Epithelial cell of esophagus (primary cell): ENCODE data around the gene TEX14.
"Not testable (repeated sequence)": the region's sequence is repeated elsewhere in the genome, so short reads cannot be mapped to it uniquely, and the experiment has no call there.

Experiments
- DNase-seq: peaks from one replicate; pipeline ENCODE4 v3.0.0; 2010; ENCODE audit warnings: low read depth
- H3K4me3 ChIP-seq: 2 replicates; pipeline ENCODE4 v1.5.1; 2011; ENCODE audit warnings: mild to moderate bottlenecking, low read length, control low read depth
- CTCF ChIP-seq: IDR thresholded peaks from 2 replicates; pipeline ENCODE4 v1.5.1; 2011; ENCODE audit warnings: low read depth, mild to moderate bottlenecking, low read length, control low read depth, inconsistent platforms; ENCODE audit not compliant: insufficient read depth; ENCODE audit errors: missing control alignments

The TEX14 gene

GRCh38 chr17:58665946-58666857, 25.6 kb downstream of the TEX14 start:
- no peak for TF ChIP-seq CTCF
- H3K4me3 ChIP-seq = peak overlapping the region; percentile 37
- no peak for DNase-seq

- no peak overlapping the region for H3K4me3 ChIP-seq
- DNase-seq = no peak
- no peak for TF ChIP-seq CTCF
Observed at GRCh38 chr17:58664302-58664701, 27.5 kb downstream of the TEX14 start.

GRCh38 chr17:58661499-58661898, 30.3 kb downstream of the TEX14 start:
- H3K4me3 ChIP-seq = no peak overlapping the region
- DNase-seq = no peak
- no peak for TF ChIP-seq CTCF

- no peak overlapping the region for H3K4me3 ChIP-seq
- DNase-seq = no peak
- TF ChIP-seq CTCF = no peak
Observed at GRCh38 chr17:58660621-58661020, 31.2 kb downstream of the TEX14 start.

GRCh38 chr17:58659714-58660084, 32.1 kb downstream of the TEX14 start:
- peak overlapping the region; percentile 48 for H3K4me3 ChIP-seq
- not testable (repeated sequence) for DNase-seq

GRCh38 chr17:58658804-58659713, 32.8 kb downstream of the TEX14 start:
- DNase-seq = peak; percentile 90
- peak overlapping the region; percentile 48 for H3K4me3 ChIP-seq
- no peak for TF ChIP-seq CTCF

GRCh38 chr17:58657962-58658803, 33.7 kb downstream of the TEX14 start:
- DNase-seq = peak; percentile 59
- H3K4me3 ChIP-seq = not testable (repeated sequence)
